NCI-H82 (cell line): ENCODE data around the gene TMX1.
A peak's percentile ranks its signal among the peaks of the same experiment; 100 is the strongest.
"Not testable (repeated sequence)": the region's sequence is repeated elsewhere in the genome, so short reads cannot be mapped to it uniquely, and the experiment has no call there.

Experiments
- DNase-seq: peaks from one replicate; lab custom pipeline; 2025; lab: John Stamatoyannopoulos, UW

The TMX1 gene, protein sequence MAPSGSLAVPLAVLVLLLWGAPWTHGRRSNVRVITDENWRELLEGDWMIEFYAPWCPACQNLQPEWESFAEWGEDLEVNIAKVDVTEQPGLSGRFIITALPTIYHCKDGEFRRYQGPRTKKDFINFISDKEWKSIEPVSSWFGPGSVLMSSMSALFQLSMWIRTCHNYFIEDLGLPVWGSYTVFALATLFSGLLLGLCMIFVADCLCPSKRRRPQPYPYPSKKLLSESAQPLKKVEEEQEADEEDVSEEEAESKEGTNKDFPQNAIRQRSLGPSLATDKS

DNA sequence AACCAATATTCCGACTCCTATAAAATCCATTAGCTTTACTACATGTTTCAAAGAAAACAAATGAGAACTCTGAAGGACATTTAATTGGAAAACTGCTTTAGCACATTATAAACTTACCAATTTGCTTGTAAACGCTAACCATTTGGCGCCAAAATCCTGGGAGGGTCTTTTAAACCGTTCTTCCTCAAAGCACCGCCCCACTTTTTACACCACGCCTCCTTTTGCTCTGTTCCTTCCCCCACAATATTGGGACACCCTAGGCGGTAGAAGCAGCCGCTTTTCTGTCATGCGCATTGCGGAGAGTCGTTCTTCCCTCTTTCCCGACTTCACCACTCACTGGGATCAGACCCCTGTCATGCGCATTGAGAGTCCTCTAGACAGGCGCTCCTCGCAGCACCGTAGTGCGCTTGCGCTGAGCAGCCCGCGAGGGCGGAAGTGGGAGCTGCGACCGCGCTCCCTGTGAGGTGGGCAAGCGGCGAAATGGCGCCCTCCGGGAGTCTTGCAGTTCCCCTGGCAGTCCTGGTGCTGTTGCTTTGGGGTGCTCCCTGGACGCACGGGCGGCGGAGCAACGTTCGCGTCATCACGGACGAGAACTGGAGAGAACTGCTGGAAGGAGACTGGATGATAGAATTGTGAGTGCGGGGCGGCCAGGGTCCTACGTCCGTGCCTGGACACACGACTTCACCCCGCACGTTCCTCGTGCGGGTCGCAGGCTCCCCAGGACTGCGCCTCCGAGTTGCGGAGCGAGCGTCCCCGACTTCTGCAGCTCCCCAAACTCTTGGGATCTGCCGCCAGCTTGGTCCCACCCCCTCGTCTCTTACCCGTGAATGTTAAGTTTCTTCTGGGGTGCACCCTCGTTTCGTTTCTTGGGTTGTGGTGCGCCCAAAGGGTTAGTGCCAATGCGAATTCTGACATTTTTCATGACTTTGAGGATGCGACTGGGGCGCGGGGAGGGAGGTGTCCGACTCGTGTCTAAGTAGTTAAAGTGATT, at the start of gene TMX1:
Gene TMX1, plus strand, starts transcription at position 435 of the 991 bp plus-strand sequence. Its CDS starts 46 bp downstream, at position 481.
- peak; percentile 99 for DNase-seq

DNA sequence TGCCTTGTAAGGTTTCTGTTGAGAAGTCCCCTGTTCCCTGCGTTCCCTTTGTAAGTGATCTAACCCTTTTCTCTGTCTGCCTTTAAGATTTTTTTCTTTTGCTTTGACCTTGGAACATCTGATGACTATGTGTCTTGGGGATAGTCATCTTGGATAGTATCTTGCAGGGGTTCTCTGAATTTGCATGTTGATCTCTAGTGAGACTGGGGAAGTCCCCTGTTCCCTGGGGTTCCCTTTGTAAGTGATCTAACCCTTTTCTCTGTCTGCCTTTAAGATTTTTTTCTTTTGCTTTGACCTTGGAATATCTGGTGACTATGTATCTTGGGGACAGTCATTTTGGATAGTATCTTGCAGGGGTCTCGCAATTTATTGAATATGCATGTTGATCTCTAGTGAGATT, 38.2 kb upstream of the TMX1 start:
- no peak for DNase-seq

DNA sequence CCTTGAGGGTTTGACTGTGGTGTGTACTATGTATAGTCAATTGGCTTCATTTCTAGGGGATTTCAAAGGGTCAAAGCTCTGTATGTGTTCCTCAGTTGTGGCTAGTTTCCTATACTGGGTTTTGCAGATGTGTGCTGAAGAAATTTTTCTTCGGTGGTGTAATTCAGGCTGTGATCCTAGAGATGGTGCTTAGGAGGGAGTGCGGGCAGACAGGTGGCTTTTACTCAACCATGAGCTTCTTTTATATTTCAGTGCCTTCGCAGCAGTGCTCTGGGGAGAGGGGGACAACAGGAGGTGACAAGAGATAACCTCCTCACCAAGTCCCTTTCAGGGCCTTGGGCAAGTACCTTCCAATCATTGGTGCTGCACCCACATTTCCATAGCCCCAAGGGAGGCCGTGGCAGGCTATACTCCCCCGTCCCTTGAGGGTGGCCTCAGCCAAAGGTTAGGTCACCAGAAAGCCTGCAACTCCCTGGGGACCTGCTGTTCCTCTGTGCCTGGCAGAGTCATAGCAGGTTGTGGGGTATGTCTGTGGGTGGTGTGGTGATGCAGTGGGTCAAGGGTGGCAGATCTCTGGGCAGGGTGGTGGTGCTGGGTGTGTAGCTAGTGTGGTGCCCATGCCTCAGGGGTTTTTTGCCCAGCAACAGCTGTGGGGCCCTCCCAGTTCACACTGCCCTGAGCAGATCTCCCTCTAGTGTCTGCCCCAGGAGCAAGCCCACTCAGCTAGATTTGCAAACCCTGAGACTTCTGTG, 37.0 kb upstream of the TMX1 start:
- no peak for DNase-seq

DNA sequence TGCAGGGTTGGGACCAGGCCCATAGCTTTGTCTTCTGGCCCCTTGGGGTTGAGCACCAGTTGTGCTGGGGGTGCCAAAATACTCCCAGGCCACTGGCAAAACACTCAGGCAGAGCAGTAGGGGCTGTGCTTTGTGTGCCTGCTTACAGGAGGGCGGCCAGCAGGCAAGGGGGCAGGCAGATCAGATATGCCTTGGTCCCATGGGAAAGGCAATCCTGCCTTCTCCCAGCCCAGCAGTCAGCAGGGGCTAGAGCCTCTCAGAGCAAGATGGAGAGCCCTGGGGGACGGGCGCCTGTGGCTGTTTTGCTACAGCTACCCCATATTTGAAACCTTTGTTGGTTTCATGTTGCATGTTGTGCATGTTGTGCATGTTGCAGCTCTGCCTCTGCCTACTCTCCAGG, 36.2 kb upstream of the TMX1 start:
- DNase-seq = peak; percentile 54

DNA sequence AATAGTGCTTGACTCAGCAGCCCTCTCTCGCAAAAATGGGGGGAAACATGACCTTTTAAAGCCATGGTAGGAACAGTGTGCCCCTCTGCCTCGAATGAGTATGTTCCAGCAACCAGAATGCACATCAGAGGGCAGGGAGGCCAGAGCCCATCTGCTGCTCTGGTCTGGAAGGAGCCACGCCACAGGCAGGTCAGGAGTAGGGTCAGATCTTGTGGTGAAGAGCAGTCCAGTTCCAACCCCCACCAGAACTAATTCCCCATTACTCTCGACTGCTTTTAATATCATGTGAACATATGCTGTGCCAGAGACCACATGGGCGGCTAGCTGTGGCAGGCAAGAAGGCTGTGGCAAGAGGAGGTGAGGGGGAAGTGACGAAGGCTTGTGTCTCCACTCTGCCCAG, 34.6 kb upstream of the TMX1 start:
- DNase-seq = peak; percentile 5

DNA sequence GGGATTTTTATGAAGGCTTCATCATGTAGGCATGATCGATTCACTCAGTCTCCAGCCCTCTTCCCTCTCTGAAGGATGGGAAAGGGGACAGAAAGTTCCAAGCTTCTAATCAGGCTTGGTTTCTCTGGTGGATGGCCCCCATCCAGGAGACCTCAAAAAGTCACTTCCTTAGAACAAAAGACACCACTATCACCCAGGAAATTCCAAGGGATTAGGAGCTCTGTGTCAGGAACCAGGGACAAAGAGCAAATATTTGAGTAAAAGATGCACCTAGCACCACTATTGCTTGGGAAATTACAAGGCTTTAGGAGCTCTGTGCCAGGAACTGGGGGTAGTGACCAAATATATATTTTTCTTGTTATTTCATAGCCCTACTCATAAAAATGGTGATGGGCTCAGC, 33.6 kb upstream of the TMX1 start:
- DNase-seq = no peak

DNA sequence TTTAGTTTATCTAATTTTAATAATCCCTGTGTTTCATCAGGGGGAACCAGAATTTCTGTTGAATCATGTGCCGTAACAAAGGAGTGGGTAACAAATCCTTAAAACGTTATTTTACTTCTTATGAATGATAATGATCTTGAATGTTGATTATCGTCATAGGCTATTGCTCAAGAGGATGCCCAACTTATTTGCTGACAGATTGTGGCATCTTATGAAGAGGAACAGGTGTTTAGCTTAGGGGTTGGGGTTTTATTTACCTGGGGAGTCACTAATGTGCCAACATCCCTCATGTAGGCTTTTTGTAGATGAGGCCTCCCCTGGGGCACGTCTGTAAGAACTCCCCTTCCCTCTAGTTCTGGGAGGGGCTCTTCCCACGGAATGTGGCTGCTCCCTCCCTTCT, 32.4 kb upstream of the TMX1 start:
- DNase-seq = peak; percentile 20

DNA sequence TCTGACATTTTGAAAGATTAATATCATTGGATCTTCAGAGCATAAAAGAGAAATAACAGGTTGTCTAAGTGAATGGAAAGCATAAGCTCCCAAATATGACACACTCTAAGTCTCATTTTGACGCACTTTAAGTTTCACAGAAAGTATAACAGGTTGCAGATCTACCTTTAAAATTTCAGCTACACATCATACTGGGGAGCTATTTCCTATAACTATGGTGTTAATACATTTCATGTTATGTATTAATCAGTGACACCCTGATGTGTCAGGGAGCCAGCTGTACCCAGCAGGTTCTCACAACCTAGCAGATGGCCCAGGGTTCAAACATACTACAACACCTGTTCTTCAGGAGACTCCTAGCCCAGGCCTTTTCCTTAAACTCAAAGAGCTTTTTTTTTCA, 31.1 kb upstream of the TMX1 start:
- peak; percentile 74 for DNase-seq

DNA sequence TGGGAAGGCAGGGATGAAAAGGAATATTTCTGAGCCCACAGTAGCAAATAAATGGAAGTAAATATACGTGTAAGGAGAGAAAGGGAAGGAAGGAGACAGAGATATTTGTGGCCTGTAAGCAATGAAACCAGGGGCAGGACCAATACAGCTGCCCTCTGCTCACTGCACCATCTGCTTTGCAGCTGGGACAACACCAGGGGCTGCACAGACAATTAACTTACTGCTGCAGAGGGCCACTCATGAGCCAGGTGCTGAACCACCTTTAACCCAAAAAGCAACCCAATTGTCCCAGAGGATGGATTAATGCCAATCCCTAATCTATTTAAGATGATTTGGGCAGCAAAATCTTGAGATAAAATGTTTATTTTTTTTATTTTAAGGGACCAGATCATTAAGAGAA, 30.6 kb upstream of the TMX1 start:
- DNase-seq = peak; percentile 81

DNA sequence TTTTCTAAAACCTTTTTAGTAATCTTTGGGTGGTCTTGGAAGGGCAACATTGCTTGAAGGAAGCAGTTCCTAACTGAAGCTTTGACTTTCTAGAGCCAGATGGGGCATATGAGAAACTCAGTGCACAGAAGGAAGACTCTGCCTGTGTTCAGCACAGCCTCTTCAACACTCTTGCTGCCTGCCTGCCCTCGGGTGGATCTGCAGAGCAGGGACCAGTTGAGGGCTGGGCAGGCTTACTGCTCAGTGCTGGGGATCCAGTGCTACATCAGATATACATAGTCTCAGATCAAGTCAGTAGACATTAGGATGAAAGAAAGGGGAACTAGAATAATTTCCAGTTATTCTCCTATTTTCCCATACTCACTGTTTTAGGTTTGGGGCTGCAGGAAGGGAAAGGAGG, 29.5 kb upstream of the TMX1 start:
- DNase-seq = peak; percentile 65

DNA sequence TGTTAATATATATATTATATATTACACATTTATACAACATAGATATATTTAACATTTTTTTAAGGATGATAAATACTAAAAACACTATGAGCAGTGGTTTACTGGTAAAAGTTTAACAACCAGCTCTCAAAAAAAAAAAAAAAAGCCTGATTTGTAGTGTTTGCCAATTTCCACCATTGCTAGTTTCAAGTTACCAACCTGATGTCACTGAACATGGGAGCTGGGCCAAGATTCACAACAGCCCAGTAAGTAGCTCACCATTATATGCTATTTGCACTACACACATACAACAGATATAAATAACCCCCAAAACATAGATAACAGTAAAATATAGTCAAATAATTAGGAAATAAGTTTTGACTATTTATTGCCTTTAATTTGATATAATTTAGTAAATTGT, 28.9 kb upstream of the TMX1 start:
- DNase-seq = no peak

DNA sequence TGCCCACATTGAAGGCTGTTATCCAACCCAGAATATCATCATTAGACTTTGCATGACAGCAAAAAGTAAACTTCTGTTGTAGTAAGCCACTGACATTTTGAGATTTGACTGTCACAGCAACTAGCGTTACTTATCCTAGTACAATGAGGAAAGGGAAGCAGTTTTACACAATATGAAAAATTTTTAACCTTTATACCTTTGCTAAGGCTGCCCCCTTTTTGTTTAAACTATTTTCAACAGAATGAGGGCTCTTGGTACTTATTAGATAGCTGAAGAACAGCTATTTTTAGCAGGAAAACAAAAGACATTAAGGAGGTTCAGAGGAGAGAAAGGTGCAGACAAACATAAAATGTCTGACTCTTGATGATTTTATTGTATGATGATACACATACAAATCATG, 23.4 kb upstream of the TMX1 start:
- DNase-seq = no peak

DNA sequence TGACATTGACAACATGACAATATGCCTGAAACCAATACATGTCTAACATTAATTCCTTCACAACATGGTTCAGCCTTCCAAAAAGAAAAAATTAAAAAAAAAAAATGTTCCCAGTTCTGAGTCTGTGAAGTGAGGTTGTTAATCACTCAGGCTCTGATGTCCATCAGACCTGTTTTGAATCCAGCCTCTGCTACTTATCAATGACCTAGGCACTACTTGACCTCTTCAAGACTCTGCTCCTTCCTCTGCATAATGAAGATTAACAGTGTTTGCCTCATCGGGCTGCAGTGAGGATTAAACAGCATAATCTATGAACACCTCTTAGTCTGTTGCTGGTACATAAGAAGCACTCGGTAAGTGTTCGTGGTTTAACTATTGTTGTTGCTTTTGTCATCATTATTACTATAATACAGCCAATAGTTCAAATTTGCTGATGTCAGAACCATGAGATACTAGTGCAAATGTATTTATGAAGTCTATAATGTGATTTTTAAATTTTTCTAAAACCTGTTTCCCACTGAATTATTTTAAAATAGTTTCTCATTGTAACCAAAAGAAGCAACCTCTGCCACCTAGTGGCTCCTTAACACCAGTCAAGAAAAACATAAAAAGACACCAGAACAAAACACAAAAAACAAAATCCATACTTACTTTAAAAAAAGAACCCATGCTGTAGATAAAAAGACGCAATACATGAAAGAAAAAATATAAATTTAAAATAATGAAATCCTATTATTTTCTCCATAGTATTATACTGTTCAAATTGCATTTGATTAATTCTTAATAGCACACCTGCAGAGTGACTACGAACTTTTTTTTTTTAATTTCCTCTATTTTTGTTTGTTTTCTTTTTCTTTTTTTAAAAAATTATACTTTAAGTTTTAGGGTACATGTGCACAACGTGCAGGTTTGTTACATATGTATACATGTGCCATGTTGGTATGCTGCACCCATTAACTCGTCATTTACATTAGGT, 20.3 kb upstream of the TMX1 start:
- DNase-seq = peak; percentile 86

DNA sequence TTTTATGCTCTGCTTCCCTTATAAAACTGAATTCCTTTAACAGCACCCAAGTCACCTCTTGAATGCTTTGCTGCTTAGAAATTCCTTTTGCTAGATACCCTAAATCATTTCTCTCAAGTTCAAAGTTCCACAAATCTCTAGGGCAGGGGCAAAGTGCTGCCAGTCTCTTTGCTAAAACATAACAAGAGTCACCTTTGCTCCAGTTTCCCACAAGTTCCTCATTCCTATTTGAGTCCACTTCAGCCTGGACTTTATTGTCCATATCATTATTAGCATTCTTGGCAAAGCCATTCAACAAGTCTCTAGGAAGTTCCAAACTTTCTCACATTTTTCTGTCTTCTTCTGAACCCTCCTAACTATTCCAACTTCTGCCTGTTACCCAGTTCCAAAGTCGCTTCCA, 16.6 kb upstream of the TMX1 start:
- not testable (repeated sequence) for DNase-seq

DNA sequence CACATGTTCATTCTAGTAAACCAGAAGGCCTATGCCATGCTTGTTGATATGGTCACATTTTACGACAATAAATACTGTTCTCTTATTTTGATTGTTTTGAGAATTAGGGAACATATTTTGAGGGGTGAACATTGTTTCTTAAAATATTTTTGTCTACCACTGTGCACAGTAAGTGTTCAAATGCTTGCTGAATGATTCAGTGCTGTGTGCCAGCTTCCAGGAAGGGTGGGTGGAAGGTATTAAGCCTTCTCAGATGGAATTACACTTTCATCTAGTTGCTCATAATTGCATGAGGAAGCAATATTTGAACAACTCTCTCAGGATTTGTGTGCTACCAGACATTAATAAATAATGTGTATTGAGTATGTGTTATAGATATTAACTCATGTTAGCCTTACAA, 15.5 kb upstream of the TMX1 start:
- no peak for DNase-seq

DNA sequence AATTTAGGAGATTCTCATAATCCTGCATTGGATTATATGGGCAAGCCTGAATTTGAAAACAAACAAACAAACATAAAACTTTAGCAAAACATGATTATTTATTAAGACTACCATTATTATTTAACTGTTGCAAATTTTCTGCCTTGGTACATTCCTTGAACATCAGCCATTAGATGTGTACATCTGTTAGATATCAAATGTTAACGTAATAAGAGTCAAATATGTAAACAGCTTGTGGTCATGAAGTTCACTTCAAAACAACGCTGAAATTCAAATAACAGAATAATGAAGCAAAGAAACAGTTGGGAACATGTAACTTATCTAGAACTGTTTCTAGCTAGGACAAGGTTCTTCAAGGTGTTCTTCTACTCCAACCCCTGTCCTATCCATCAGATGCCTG, 14.3 kb upstream of the TMX1 start:
- no peak for DNase-seq

DNA sequence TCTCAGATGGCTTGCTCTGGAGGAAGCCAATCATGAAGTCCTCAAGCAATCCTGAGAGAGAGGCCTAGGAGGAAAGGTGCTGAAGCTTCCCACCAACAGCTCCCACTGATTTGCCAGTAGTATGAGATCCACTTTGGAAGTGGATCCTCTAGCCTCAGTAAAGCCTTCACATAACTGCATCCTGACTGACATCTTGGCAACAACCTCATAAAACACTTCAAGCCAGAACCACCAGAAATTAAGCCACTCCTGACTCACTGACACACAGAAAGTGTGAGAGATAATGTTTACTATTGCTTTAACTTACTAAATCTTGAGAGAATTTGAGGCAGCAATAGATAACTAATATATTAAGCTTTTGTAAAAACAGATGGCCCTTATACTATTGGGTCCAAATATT, 11.7 kb upstream of the TMX1 start:
- DNase-seq = no peak

DNA sequence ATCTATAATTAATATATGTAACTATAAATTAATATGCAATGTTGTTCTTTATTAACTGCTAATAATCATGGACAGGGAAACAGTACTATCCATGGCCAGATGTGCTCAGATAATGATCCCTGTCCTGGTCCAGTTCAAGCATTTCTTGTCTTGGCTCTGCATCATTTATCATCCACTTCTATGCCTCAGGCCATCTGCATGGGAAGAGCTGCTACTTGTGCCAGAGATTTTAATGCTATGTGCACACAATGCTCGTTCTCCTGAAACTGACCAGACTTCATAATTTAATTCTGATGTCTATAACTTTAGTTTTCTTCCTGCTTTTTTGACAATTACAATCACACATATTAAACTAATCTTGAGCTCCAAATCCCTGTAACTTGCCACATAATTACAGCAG, 11.2 kb upstream of the TMX1 start:
- no peak for DNase-seq

DNA sequence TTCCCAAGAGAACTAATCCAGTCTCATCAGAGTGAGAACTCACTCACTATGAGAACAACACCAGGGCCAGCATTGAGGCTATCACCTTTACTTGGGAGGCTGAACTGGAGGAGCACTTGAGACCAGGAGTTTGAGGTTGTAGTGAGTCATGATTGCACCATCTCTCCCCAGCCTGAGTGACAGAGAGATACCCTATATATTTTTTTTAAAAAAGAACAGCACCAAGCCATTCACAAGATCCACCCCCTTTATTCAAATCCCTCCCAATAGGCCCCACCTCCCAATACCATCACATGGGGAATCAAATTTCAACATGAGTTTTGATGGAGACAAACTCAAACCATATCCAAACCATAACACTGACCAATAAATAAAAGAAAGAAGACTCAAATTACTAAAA, 3.7 kb upstream of the TMX1 start:
- DNase-seq = no peak

DNA sequence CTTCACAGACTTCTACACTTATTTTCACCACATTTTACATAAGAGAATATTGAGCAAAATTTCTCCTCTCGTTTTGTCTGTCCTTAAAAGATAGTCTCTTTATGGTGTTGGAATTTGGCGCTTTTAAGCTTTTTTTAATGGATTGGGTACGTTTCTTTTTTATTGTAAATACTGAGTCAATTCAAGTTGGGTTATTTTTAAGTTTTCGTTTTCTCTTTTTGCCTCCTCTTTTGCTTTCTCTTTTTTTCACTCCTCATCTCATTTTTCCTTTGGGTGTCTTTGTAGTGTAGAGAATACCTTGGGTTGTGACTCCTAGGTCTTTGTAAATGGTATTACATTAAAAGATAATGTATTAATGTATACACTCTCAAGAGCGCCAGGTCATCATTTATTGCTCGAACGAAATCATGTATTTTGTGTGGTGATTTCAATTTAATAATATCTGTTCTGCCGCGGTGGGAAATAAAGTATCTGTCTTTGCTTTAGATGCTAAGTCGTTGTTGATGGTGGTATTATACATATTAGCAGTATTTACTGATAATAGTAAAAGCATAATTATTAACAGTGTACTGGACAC, 845 bp downstream of the TMX1 start:
- DNase-seq = no peak
